Uterus (tissue), 2 donors: ENCODE measurements around the gene ALAS1.

Source experiments
- POLR2A ChIP-seq, 2 donors: fragments of 450-650 bp; IDR thresholded peaks; one replicate each; pipeline ENCODE4 v1.6.1; 2016; ENCODE audit warnings: antibody characterized with exemption in 2 of 2, mild to moderate bottlenecking in 1 of 2, moderate library complexity in 1 of 2
- TF ChIP-seq, protein P1 (sequence below), 4 experiments: fragments of 200-600 bp in 2 of 4; fragments of 450-650 bp in 2 of 4; sonication (generic) in 2 of 4; IDR thresholded peaks; one replicate each; pipeline ENCODE4 v1.5.1; 2016 to 2019; ENCODE audit warnings: antibody characterized with exemption in 4 of 4, mild to moderate bottlenecking in 2 of 4, moderate library complexity in 1 of 4

DNA sequence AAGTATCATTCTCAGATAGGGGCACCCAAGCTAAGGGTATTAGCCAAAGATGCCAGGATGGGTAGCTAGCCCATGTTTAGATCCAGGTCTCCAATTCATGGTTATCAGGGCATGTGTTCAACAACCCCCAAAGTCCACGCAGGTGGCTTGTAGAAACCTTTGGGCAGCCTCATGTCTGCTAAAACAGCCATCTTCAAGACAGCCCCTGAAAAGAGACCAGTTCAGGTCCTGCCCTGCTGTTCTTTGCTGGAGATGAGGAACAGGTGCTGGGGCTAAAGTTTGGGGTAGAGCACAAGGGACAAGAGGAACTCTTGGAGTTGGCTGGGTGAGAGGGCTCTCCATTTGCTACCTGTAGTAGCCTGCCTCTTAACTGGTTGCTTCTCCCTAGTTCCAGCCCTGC lies 52.2 kb downstream of the ALAS1 start:
- TF ChIP-seq POLR2A (IDR thresholded peaks at IDR 0.05): no peak
- TF ChIP-seq, protein P1, sequence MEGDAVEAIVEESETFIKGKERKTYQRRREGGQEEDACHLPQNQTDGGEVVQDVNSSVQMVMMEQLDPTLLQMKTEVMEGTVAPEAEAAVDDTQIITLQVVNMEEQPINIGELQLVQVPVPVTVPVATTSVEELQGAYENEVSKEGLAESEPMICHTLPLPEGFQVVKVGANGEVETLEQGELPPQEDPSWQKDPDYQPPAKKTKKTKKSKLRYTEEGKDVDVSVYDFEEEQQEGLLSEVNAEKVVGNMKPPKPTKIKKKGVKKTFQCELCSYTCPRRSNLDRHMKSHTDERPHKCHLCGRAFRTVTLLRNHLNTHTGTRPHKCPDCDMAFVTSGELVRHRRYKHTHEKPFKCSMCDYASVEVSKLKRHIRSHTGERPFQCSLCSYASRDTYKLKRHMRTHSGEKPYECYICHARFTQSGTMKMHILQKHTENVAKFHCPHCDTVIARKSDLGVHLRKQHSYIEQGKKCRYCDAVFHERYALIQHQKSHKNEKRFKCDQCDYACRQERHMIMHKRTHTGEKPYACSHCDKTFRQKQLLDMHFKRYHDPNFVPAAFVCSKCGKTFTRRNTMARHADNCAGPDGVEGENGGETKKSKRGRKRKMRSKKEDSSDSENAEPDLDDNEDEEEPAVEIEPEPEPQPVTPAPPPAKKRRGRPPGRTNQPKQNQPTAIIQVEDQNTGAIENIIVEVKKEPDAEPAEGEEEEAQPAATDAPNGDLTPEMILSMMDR (IDR thresholded peaks at IDR 0.05): no peak
